GM21576 (cell line): ENCODE results near the gene GM2A.
"Not testable (repeated sequence)": the region's sequence is repeated elsewhere in the genome, so short reads cannot be mapped to it uniquely, and the experiment has no call there.

Experiments
- ATAC-seq: cut with Tn5 transposase; IDR thresholded peaks from one replicate; pipeline ENCODE4 v1.9.1; 2021; ENCODE audit warnings: mild to moderate bottlenecking, moderate library complexity; ENCODE audit not compliant: unreplicated experiment

Gene GM2A

GRCh38 chr5:151251001-151251551 lies 1.9 kb upstream of the GM2A start:
- no peak for ATAC-seq

GRCh38 chr5:151251621-151252020 lies 1.4 kb upstream of the GM2A start:
- ATAC-seq = no peak

- ATAC-seq = no peak
Measured at GRCh38 chr5:151253605-151253950, 593 bp downstream of the GM2A start.

GRCh38 chr5:151254556-151254955 lies 1.6 kb downstream of the GM2A start:
- no peak for ATAC-seq

GRCh38 chr5:151254990-151255389 lies 2.0 kb downstream of the GM2A start:
- ATAC-seq = not testable (repeated sequence)

GRCh38 chr5:151255621-151256286 lies 2.8 kb downstream of the GM2A start:
- ATAC-seq = peak; percentile 37

- ATAC-seq = peak; percentile 34
Measured at GRCh38 chr5:151257731-151258181, 4.8 kb downstream of the GM2A start.

- no peak for ATAC-seq
Measured at GRCh38 chr5:151258201-151258611, 5.2 kb downstream of the GM2A start.

- no peak for ATAC-seq
Measured at GRCh38 chr5:151258816-151259215, 5.8 kb downstream of the GM2A start.

GRCh38 chr5:151259931-151260330 lies 6.9 kb downstream of the GM2A start:
- ATAC-seq = no peak

GRCh38 chr5:151262532-151262931 lies 9.5 kb downstream of the GM2A start:
- ATAC-seq = no peak

GRCh38 chr5:151264113-151264512 lies 11.1 kb downstream of the GM2A start:
- no peak for ATAC-seq

GRCh38 chr5:151267491-151268260 lies 14.7 kb downstream of the GM2A start:
- ATAC-seq = no peak

- ATAC-seq = peak; percentile 78
Measured at GRCh38 chr5:151270599-151270998, 17.6 kb downstream of the GM2A start.

GRCh38 chr5:151271336-151271735 lies 18.4 kb downstream of the GM2A start:
- ATAC-seq = no peak

GRCh38 chr5:151274666-151275065 lies 21.7 kb downstream of the GM2A start:
- no peak for ATAC-seq

GRCh38 chr5:151275803-151276202 lies 22.8 kb downstream of the GM2A start:
- ATAC-seq = no peak

- ATAC-seq = no peak
Measured at GRCh38 chr5:151278845-151279244, 25.9 kb downstream of the GM2A start.

- no peak for ATAC-seq
Measured at GRCh38 chr5:151280443-151280842, 27.5 kb downstream of the GM2A start.

GRCh38 chr5:151281001-151281639 lies 28.1 kb downstream of the GM2A start:
- ATAC-seq = no peak

GRCh38 chr5:151283120-151283825 lies 30.3 kb downstream of the GM2A start:
- no peak for ATAC-seq
